ENCODE data around the gene OR10AG1. TPM values are rescaled to one million over a fixed set of nuclear protein-coding genes. Genes with fewer than 3 reads are reported as not detected.

The OR10AG1 gene
- total and polyA plus RNA-seq, 4 donors: not detected

DNA sequence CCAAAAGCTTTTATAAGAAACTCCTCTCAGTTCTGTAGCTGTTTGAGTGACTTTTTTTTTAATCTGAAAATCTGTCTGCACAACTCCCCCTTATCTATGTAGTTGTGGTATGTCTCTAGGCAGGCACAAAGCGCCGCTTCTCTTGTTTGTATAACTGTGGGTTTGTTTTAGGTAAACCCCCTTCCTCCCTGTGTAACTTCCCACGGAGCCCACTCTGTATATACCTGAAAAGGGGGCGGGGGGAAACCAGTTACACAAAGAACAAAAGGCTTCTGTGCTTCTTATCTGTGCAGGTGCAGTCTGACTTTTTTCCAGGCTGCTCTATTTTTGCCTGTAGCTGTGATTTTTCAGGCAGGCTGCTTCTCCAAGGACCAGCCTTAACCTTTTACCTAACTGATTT, 13.2 kb downstream of the OR10AG1 start:
- WGBS, 2 donors: 55 to 71% methylated on average over 4 of the region's 4 CpGs

DNA sequence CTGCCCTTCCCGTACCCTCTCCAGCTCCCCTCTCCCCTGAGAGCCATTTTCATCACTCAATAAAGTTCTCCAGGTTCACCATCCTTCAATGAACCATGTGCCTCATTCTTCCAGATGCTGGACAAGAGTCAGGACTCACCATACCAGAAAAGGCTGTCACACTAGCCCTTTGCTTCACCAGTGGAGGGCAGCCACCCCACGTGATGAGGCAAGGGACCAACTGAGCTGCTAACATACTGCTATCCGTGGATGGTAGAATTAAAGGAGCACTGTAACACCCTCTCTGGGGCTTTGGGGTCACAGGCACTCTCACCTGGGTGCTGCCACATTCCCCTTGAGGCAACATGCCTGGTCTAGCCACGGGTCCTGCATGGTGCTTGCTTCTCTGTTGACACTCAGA, 20.4 kb downstream of the OR10AG1 start:
- Histone ChIP-seq H3K27ac (ENCODE audit: low read depth in 1 of 2, low read length in 1 of 2) (no peak overlapping the region), H3K9ac (ENCODE audit: insufficient read depth in 1 of 2, low read length in 2 of 2) (no peak overlapping the region), H3K4me1 (ENCODE audit: control insufficient read depth in 5 of 5, insufficient read depth in 5 of 5, low read length in 5 of 5) (no peaks in the 10 kb centered on the region), H3K9me3 (ENCODE audit: control insufficient read depth in 4 of 4, insufficient read depth in 3 of 4, low read length in 3 of 4) (peaks cover 0 to 6% (median 2%) of the 10 kb centered on the region in 4 donors), H3K4me3 (no peak overlapping the region), H3K36me3 (ENCODE audit: control insufficient read depth in 4 of 4, insufficient read depth in 4 of 4, low read length in 4 of 4) (no peaks in the 10 kb centered on the region), H3K27me3 (ENCODE audit: control insufficient read depth in 3 of 3, insufficient read depth in 3 of 3, low read length in 2 of 3) (no peaks in the 10 kb centered on the region)
- DNase-seq: no peak
- 67% methylated on average over 4 of the region's 4 CpGs for WGBS, 2 donors
- no peak for ATAC-seq (ENCODE audit: insufficient read depth, low FRiP score)
- TF ChIP-seq, protein P1, sequence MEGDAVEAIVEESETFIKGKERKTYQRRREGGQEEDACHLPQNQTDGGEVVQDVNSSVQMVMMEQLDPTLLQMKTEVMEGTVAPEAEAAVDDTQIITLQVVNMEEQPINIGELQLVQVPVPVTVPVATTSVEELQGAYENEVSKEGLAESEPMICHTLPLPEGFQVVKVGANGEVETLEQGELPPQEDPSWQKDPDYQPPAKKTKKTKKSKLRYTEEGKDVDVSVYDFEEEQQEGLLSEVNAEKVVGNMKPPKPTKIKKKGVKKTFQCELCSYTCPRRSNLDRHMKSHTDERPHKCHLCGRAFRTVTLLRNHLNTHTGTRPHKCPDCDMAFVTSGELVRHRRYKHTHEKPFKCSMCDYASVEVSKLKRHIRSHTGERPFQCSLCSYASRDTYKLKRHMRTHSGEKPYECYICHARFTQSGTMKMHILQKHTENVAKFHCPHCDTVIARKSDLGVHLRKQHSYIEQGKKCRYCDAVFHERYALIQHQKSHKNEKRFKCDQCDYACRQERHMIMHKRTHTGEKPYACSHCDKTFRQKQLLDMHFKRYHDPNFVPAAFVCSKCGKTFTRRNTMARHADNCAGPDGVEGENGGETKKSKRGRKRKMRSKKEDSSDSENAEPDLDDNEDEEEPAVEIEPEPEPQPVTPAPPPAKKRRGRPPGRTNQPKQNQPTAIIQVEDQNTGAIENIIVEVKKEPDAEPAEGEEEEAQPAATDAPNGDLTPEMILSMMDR (IDR thresholded peaks at IDR 0.05; ENCODE audit: control extremely low read depth, extremely low read depth): no peak

More for the DNA sequence above, 13.2 kb downstream of the OR10AG1 start:
- DNase-seq (peak; percentile 10 to 39 (median 37)), ATAC-seq (ENCODE audit: insufficient read depth, low FRiP score) (no peak)
- TF ChIP-seq, protein P1 (IDR thresholded peaks at IDR 0.05; ENCODE audit: control extremely low read depth, extremely low read depth): no peak
- no peak overlapping the region for H3K4me3 ChIP-seq
- no peaks in the 10 kb centered on the region for H3K4me1 ChIP-seq (ENCODE audit: control insufficient read depth in 5 of 5, insufficient read depth in 5 of 5, low read length in 5 of 5)
- no peaks in the 10 kb centered on the region for H3K27me3 ChIP-seq (ENCODE audit: control insufficient read depth in 3 of 3, insufficient read depth in 3 of 3, low read length in 2 of 3)
- H3K27ac ChIP-seq (ENCODE audit: low read depth in 1 of 2, low read length in 1 of 2): no peak overlapping the region
- H3K9ac ChIP-seq (ENCODE audit: insufficient read depth in 1 of 2, low read length in 2 of 2): no peak overlapping the region
- H3K9me3 ChIP-seq (ENCODE audit: control insufficient read depth in 4 of 4, insufficient read depth in 3 of 4, low read length in 3 of 4): peaks cover 0 to 3% (median 0%) of the 10 kb centered on the region in 4 donors
- H3K36me3 ChIP-seq (ENCODE audit: control insufficient read depth in 4 of 4, insufficient read depth in 4 of 4, low read length in 4 of 4): no peaks in the 10 kb centered on the region

- TF ChIP-seq, protein P1 (IDR thresholded peaks at IDR 0.05; ENCODE audit: control extremely low read depth, extremely low read depth): no peak
- Histone ChIP-seq H3K27ac (ENCODE audit: low read depth in 1 of 2, low read length in 1 of 2) (no peak overlapping the region), H3K4me3 (no peak overlapping the region), H3K36me3 (ENCODE audit: control insufficient read depth in 4 of 4, insufficient read depth in 4 of 4, low read length in 4 of 4) (no peaks in the 10 kb centered on the region), H3K9me3 (ENCODE audit: control insufficient read depth in 4 of 4, insufficient read depth in 3 of 4, low read length in 3 of 4) (no peaks in the 10 kb centered on the region), H3K9ac (ENCODE audit: insufficient read depth in 1 of 2, low read length in 2 of 2) (no peak overlapping the region), H3K27me3 (ENCODE audit: control insufficient read depth in 3 of 3, insufficient read depth in 3 of 3, low read length in 2 of 3) (no peaks in the 10 kb centered on the region), H3K4me1 (ENCODE audit: control insufficient read depth in 5 of 5, insufficient read depth in 5 of 5, low read length in 5 of 5) (no peaks in the 10 kb centered on the region)
- ATAC-seq (ENCODE audit: insufficient read depth, low FRiP score): no peak
- DNase-seq: peak in 2 of 3 donors; percentile 9 to 46
- WGBS, 2 donors: 3 to 6% methylated on average over 3 of the region's 3 CpGs
Observed at GRCh38 chr11:55942785-55943392, 26.9 kb downstream of the OR10AG1 start.

- Histone ChIP-seq H3K27ac (ENCODE audit: low read depth in 1 of 2, low read length in 1 of 2) (no peak within 1 kb of the TSS), H3K9me3 (ENCODE audit: control insufficient read depth in 4 of 4, insufficient read depth in 3 of 4, low read length in 3 of 4) (peaks cover 0 to 9% (median 1%) of the 10 kb centered on the region in 4 donors), H3K36me3 (ENCODE audit: control insufficient read depth in 4 of 4, insufficient read depth in 4 of 4, low read length in 4 of 4) (no peaks in the 10 kb centered on the region), H3K27me3 (ENCODE audit: control insufficient read depth in 3 of 3, insufficient read depth in 3 of 3, low read length in 2 of 3) (no peaks in the 10 kb centered on the region), H3K4me3 (no peak within 1 kb of the TSS), H3K9ac (ENCODE audit: insufficient read depth in 1 of 2, low read length in 2 of 2) (no peak within 1 kb of the TSS), H3K4me1 (ENCODE audit: control insufficient read depth in 5 of 5, insufficient read depth in 5 of 5, low read length in 5 of 5) (no peaks in the 10 kb centered on the region)
- ATAC-seq (ENCODE audit: insufficient read depth, low FRiP score) (no peak), DNase-seq (no peak)
- TF ChIP-seq, protein P1 (IDR thresholded peaks at IDR 0.05; ENCODE audit: control extremely low read depth, extremely low read depth): no peak
- WGBS, 2 donors: 62 to 88% methylated on average over 2 of the region's 2 CpGs
Observed at GRCh38 chr11:55936300-55936699, 33.4 kb downstream of the OR10AG1 start, which contains the start of gene OR5I1. Gene OR5I1 (minus strand): TSS chr11:55936400. CDS start chr11:55936400, 0 bp downstream.
